Mammary epithelial cell (primary cell): ENCODE results near the gene OPHN1.

Source experiments
- EZH2 ChIP-seq: IDR thresholded peaks from 2 replicates; pipeline ENCODE4 v1.6.1; 2012; ENCODE audit warnings: low read length, inconsistent platforms, borderline replicate concordance
- TF ChIP-seq, protein P1 (sequence below), 2 donors: IDR thresholded peaks in 1 of 2; conservative IDR thresholded peaks in 1 of 2; 2 replicates each; pipeline ENCODE4 v1.5.1; 2011 to 2012; ENCODE audit warnings: inconsistent platforms in 2 of 2, low read length in 2 of 2, mild to moderate bottlenecking in 2 of 2, control low read depth in 1 of 2, low read depth in 1 of 2; ENCODE audit not compliant: insufficient read depth in 1 of 2; ENCODE audit errors: extremely low read depth in 1 of 2

DNA sequence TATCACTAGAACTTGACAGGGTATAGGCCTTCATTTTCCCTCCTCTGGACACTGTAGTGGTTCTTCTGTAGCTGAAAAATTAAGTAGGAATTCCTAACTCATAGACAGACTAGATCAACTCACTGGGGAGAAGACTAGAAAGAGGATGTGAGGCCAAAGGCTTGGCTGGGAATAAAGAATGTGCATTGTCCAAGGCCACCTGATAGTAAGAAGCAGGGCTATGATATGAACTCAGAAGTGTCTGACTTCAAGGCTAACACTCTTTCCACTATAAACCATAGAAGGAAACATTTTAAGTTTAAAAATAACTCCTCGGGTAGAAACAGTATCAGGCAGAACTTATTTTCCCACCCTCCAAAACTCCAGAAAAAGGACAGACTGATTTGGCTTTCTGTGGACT lies 346.6 kb downstream of the OPHN1 start:
- TF ChIP-seq, protein P1, sequence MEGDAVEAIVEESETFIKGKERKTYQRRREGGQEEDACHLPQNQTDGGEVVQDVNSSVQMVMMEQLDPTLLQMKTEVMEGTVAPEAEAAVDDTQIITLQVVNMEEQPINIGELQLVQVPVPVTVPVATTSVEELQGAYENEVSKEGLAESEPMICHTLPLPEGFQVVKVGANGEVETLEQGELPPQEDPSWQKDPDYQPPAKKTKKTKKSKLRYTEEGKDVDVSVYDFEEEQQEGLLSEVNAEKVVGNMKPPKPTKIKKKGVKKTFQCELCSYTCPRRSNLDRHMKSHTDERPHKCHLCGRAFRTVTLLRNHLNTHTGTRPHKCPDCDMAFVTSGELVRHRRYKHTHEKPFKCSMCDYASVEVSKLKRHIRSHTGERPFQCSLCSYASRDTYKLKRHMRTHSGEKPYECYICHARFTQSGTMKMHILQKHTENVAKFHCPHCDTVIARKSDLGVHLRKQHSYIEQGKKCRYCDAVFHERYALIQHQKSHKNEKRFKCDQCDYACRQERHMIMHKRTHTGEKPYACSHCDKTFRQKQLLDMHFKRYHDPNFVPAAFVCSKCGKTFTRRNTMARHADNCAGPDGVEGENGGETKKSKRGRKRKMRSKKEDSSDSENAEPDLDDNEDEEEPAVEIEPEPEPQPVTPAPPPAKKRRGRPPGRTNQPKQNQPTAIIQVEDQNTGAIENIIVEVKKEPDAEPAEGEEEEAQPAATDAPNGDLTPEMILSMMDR (conservative IDR thresholded peaks at IDR 0.05 in 1 of 2, IDR thresholded peaks at IDR 0.05 in 1 of 2; ENCODE audit: extremely low read depth in 1 of 2, insufficient read depth in 1 of 2, low read depth in 1 of 2, low read length in 2 of 2), result no peak
- TF ChIP-seq EZH2, result no peak
